Activated B cell treated with CpG ODN at 0.5 μM for 24 hours (primary cell): ENCODE data around the gene B3GNT7. TPM values are rescaled to one million over a fixed set of nuclear protein-coding genes. Genes with fewer than 3 reads are reported as not detected.

ENCODE experiments used
- ATAC-seq: fragments of 200-7000 bp; cut with Tn5 transposase; one replicate; pipeline ENCODE4 v1.10.0; 2021; ENCODE audit warnings: low read depth, mild to moderate bottlenecking, moderate library complexity
- CTCF ChIA-PET: fragments of 350-600 bp; sonication (Branson Sonifier 250); formaldehyde crosslinking; loops from one replicate; lab custom pipeline; 2021; ENCODE audit warnings: antibody characterized with exemption; lab: Charles Lee
- POLR2A ChIA-PET: fragments of 350-600 bp; sonication (Branson Sonifier 250); formaldehyde crosslinking; loops from one replicate; lab custom pipeline; 2021; ENCODE audit warnings: antibody characterized with exemption; lab: Charles Lee
- DNase-seq: peaks from one replicate; pipeline ENCODE4 v3.0.0; 2022
- H3K27ac Mint-ChIP-seq: one replicate; pipeline ENCODE4 v1.8.0; 2020; ENCODE audit warnings: mixed read lengths
- H3K27me3 Mint-ChIP-seq: one replicate; pipeline ENCODE4 v1.8.0; 2021; ENCODE audit warnings: mixed read lengths
- H3K36me3 Mint-ChIP-seq: one replicate; pipeline ENCODE4 v1.8.0; 2021; ENCODE audit warnings: low read depth, mixed read lengths
- H3K4me1 Mint-ChIP-seq: one replicate; pipeline ENCODE4 v1.8.0; 2021; ENCODE audit warnings: mixed read lengths
- H3K4me3 Mint-ChIP-seq: one replicate; pipeline ENCODE4 v1.8.0; 2020; ENCODE audit warnings: mild to moderate bottlenecking, mixed read lengths
- H3K9me3 Mint-ChIP-seq: one replicate; pipeline ENCODE4 v1.8.0; 2020; ENCODE audit warnings: mixed read lengths
- CTCF ChIP-seq: fragments of 200-600 bp; IDR thresholded peaks from one replicate; pipeline ENCODE4 v1.8.0; 2022; ENCODE audit warnings: antibody characterized with exemption, mild to moderate bottlenecking
- intact Hi-C: fragments of 100-400 bp; cut with micrococcal nuclease; formaldehyde crosslinking; loops from one replicate; pipeline ENCODE4 v1.15.1; 2024
- total RNA-seq: library from RNA; stranded (reverse); gene quantifications from 2 replicates; pipeline ENCODE4 v1.2.3, GENCODE V29; 2022

Gene B3GNT7
- total RNA-seq, 1 donor from 2014 or later: 24.4 TPM

GRCh38 chr2:231384970-231385369 lies 10.5 kb upstream of the B3GNT7 start:
- ChIA-PET CTCF (no interaction called here), POLR2A (interaction anchor here (0.5 to 2.5 kb wide), 2 partner anchors 9 to 161 kb away, joined by 3 to 12 read pairs; partner anchors contain the start of gene B3GNT7)
- intact Hi-C loops: no loop called here
- TF ChIP-seq CTCF: no peak
- Mint-ChIP-seq H3K27ac (no peak overlapping the region), H3K27me3 (no peaks in the 10 kb centered on the region), H3K4me3 (no peak overlapping the region), H3K4me1 (peaks cover 7% of the 10 kb centered on the region), H3K9me3 (peaks cover 6% of the 10 kb centered on the region), H3K36me3 (peaks cover 11% of the 10 kb centered on the region)
- DNase-seq: no peak
- ATAC-seq: no peak

- Mint-ChIP-seq H3K27ac (no peak overlapping the region), H3K27me3 (no peaks in the 10 kb centered on the region), H3K4me1 (peaks cover 11% of the 10 kb centered on the region), H3K36me3 (peaks cover 13% of the 10 kb centered on the region), H3K9me3 (peaks cover 6% of the 10 kb centered on the region), H3K4me3 (no peak overlapping the region)
- ChIA-PET POLR2A (no interaction called here), CTCF (no interaction called here)
- TF ChIP-seq CTCF: no peak
- ATAC-seq: no peak
- intact Hi-C loops: no loop called here
- DNase-seq: no peak
These were observed 10.1 kb upstream of the B3GNT7 start for GRCh38 chr2:231385429-231385828.

- no peak for TF ChIP-seq CTCF
- CTCF ChIA-PET: no interaction called here
- H3K9me3 Mint-ChIP-seq: peaks cover 6% of the 10 kb centered on the region
- intact Hi-C loops: no loop called here
- POLR2A ChIA-PET: no interaction called here
- no peak for DNase-seq
- H3K27ac Mint-ChIP-seq: no peak overlapping the region
- no peak overlapping the region for H3K4me3 Mint-ChIP-seq
- no peak for ATAC-seq
- peaks cover 18% of the 10 kb centered on the region for H3K36me3 Mint-ChIP-seq
- H3K4me1 Mint-ChIP-seq: peaks cover 21% of the 10 kb centered on the region
- no peaks in the 10 kb centered on the region for H3K27me3 Mint-ChIP-seq
These were observed 9.1 kb upstream of the B3GNT7 start for GRCh38 chr2:231386446-231386845.

- peaks cover 38% of the 10 kb centered on the region for H3K4me1 Mint-ChIP-seq
- intact Hi-C loops: no loop called here
- H3K4me3 Mint-ChIP-seq: no peak overlapping the region
- ChIA-PET POLR2A (interaction anchor here (1.0 kb wide), 1 partner anchor 26 kb away, joined by 4 read pairs; no protein-coding TSS in a partner anchor), CTCF (interaction anchor here (0.8 kb wide), 1 partner anchor 12 kb away, joined by 3 read pairs; no protein-coding TSS in a partner anchor)
- H3K36me3 Mint-ChIP-seq: peaks cover 27% of the 10 kb centered on the region
- no peak for ATAC-seq
- TF ChIP-seq CTCF: no peak
- H3K27me3 Mint-ChIP-seq: no peaks in the 10 kb centered on the region
- H3K27ac Mint-ChIP-seq: no peak overlapping the region
- peaks cover 6% of the 10 kb centered on the region for H3K9me3 Mint-ChIP-seq
- DNase-seq: no peak
These were observed 7.4 kb upstream of the B3GNT7 start for GRCh38 chr2:231387904-231388724.

GRCh38 chr2:231388725-231389346 lies 6.7 kb upstream of the B3GNT7 start:
- no peak for TF ChIP-seq CTCF
- POLR2A ChIA-PET: interaction anchor here (1.0 kb wide), 1 partner anchor 27 kb away, joined by 4 read pairs; no protein-coding TSS in a partner anchor
- H3K36me3 Mint-ChIP-seq: peaks cover 33% of the 10 kb centered on the region

More at GRCh38 chr2:231388725-231389346, 6.7 kb upstream of the B3GNT7 start:
- no peak overlapping the region for H3K4me3 Mint-ChIP-seq
- intact Hi-C loops: no loop called here
- DNase-seq (no peak), ATAC-seq (no peak)
- H3K4me1 Mint-ChIP-seq: peaks cover 45% of the 10 kb centered on the region
- H3K27me3 Mint-ChIP-seq: no peaks in the 10 kb centered on the region
- no peak overlapping the region for H3K27ac Mint-ChIP-seq
- H3K9me3 Mint-ChIP-seq: peaks cover 6% of the 10 kb centered on the region
- CTCF ChIA-PET: interaction anchor here (0.8 kb wide), 1 partner anchor 12 kb away, joined by 3 read pairs; no protein-coding TSS in a partner anchor
